Posterior vena cava (tissue), 2 donors: ENCODE data around the gene TCEAL9. TPM values are rescaled to one million over a fixed set of nuclear protein-coding genes. Genes with fewer than 3 reads are reported as not detected.
"Not testable (repeated sequence)": the region's sequence is repeated elsewhere in the genome, so short reads cannot be mapped to it uniquely, and the experiment has no call there.

ENCODE experiments used
- DNase-seq: peaks from one replicate; pipeline ENCODE4 v3.0.0-alpha.2; 2020; ENCODE audit warnings: low spot score
- intact Hi-C, 2 donors: fragments of 100-400 bp; cut with DNase I; formaldehyde crosslinking; loops; one replicate each; pipeline versions ENCODE4 v1.14.1 to v1.14.2; 2022 to 2023
- long read RNA-seq, 2 donors: library from polyadenylated mRNA; unstranded; transcript quantifications; one replicate each; pipeline ENCODE4 v2.0.0, GENCODE V29; 2020 to 2021
- total RNA-seq, 2 donors: library from RNA; stranded (reverse); fragmentation: NEBNext Ultra II Directional; extraction: Animal tissue kit (Norgen Biotek cat#: 25700); gene quantifications; one replicate each; pipeline ENCODE4 v1.2.1, GENCODE V29; 2021
- donor health status: DM: yes; HTN: yes; CAD: no.
- donor health status: DM: yes; HTN: yes; CAD: no.

The TCEAL9 gene, protein sequence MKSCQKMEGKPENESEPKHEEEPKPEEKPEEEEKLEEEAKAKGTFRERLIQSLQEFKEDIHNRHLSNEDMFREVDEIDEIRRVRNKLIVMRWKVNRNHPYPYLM
- 10 to 100 TPM; 45.8 to 54.6 TPM for total RNA-seq
- long read RNA-seq, donor 1, transcript TCEAL9-202 (3 exons, 1,033 nt) = major isoform, 5 of 8 reads
- long read RNA-seq, donor 1, partial matches to known transcripts = 0 of 8 reads
- long read RNA-seq, donor 1, other reads (novel, unspliced or antisense) = 0 of 8 reads
- long read RNA-seq, donor 2, transcript TCEAL9-202 (3 exons, 1,033 nt) = major isoform, 19 of 36 reads
- long read RNA-seq, donor 2, transcript TCEAL9-201 (2 exons, 699 nt) = minor isoform, 14 of 36 reads
- long read RNA-seq, donor 2, partial matches to known transcripts = 0 of 36 reads
- long read RNA-seq, donor 2, other reads (novel, unspliced or antisense) = 1 of 36 reads

GRCh38 chrX:103356130-103356798, at the start of gene TCEAL9:
Gene TCEAL9 (plus strand): TSS chrX:103356506. CDS start chrX:103357685, 1,179 bp downstream.
- intact Hi-C loops = no loop called here
- peak; percentile 85 for DNase-seq

- intact Hi-C loops = no loop called here
- no peak for DNase-seq
Measured at GRCh38 chrX:103309860-103310554, 46.3 kb upstream of the TCEAL9 start.

- peak; percentile 85 for DNase-seq
- intact Hi-C loops = no loop called here
Measured at GRCh38 chrX:103310555-103311398, 45.5 kb upstream of the TCEAL9 start, which contains the start of gene BEX2. Gene BEX2 (minus strand): TSS chrX:103310990. CDS start chrX:103309976, 1,014 bp downstream.

GRCh38 chrX:103311399-103311780, 44.9 kb upstream of the TCEAL9 start:
- DNase-seq = no peak
- intact Hi-C loops = no loop called here

DNA sequence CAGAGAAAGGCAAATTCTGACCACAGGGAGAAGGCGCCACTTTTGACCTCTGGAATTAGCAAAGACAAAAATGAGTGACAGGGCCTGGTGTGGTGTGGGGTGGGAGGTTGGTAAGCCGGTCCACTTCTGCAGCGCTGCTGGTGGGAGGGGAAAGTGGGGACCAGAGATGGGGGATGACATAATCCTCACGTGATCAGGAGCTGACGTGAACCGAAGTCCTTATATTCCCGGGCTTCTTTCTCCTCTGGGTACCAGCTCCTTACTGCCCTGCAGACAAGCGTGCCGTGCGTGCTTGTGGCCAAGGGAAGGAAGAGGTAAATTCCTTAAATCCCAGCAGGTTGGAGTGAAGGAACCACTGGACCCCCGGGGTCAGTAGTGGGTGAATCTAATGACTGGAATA, 26.3 kb upstream of the TCEAL9 start, which contains the start of gene TCEAL7:
TSS of gene TCEAL7 (plus strand) at position 249 of the 400 bp plus-strand sequence. CDS start 1,165 bp downstream, outside the sequence.
- DNase-seq = no peak
- intact Hi-C loops = no loop called here

- intact Hi-C loops = no loop called here
- DNase-seq = no peak
Measured at GRCh38 chrX:103330681-103331288, 25.5 kb upstream of the TCEAL9 start.

- intact Hi-C loops = no loop called here
- DNase-seq = no peak
Measured at GRCh38 chrX:103338663-103339062, 17.6 kb upstream of the TCEAL9 start.

DNA sequence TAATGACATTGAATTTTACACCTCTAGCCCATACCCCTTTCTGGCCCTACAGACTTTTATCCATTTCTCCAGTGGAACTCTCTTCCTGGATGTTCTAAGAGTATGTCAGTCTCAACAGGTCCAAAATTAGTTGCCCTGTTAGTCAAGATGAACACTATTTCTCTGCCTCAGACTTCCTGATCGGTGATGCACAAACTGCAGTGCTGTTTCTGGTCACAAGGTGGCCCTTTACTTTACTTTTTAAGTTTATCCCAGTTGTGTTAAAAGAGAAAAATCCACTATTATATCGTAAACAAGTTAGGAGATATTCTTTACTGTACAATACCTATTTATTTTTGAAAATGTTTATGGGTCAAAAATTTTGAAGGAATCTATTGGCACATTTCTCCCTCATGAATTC, 13.2 kb upstream of the TCEAL9 start:
- intact Hi-C loops = loop anchor here in 1 of 2 donors (10.0 kb wide), 1 partner anchor 122 kb away; no protein-coding TSS in a partner anchor

GRCh38 chrX:103344606-103345005, 11.7 kb upstream of the TCEAL9 start:
- DNase-seq = no peak
- intact Hi-C loops = loop anchor here in 1 of 2 donors (10.0 kb wide), 1 partner anchor 120 kb away; no protein-coding TSS in a partner anchor

More for the DNA sequence above, 13.2 kb upstream of the TCEAL9 start:
- DNase-seq = no peak

DNA sequence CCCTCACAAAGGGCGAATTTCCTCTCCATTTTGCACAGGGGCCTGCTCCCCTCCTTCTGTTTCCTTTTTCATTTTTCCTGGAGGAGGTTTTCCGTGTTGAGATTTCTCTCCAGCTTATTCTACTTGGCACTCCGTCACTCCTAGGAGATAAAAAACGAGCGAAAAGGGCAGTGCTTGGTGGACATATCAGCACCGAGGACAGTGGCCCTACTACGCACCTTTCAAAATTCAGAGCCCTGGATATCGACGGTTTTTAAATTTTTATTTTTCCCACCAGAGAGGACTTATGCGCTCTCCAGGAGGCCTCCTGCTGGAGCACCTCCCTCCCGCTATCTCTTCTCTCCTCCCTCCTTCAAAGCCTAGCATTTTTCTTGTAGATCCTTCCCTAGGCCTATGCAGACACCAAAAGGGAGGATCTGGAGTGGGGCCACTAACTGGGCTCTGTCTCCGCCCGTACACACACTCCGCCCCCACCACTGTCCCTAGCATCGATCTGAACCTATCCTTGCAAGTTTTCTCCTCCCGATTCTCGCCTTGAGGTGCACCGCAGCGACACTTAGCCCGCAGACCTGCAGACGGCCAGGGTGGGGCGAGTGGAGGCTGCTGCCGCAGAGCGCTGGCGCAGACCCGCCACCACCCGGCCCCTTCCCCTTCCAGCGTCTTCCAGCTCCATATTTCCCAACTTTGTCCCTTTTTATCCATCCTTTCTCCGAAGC, 8.5 kb upstream of the TCEAL9 start:
- intact Hi-C loops = loop anchor here in 1 of 2 donors (10.0 kb wide), 1 partner anchor 117 kb away; no protein-coding TSS in a partner anchor
- DNase-seq = no peak

GRCh38 chrX:103356858-103357257, 552 bp downstream of the TCEAL9 start:
- DNase-seq = no peak
- intact Hi-C loops = no loop called here

GRCh38 chrX:103357871-103358270, 1.6 kb downstream of the TCEAL9 start:
- no peak for DNase-seq
- intact Hi-C loops = no loop called here

DNA sequence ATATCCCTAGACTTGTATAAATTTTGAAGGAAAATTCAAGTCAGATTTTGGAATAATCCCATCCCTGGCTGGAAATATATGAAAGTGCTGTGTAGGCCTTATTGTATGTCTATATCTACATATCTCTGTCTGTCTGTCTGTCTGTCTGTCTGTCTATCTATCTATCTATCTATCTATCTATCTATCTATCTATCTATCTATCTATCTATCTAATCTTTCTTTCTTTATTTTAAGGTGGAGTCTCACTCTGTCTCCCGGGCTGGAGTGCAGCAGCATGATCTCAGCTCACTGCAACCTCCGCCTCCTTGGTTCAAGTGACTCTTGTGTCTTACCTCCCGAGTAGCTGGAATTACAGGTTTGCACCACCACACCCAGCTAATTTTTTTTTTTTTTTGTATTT, 3.3 kb downstream of the TCEAL9 start:
- intact Hi-C loops, DNase-seq: not testable (repeated sequence)

- intact Hi-C loops = no loop called here
- no peak for DNase-seq
Measured at GRCh38 chrX:103360092-103360491, 3.8 kb downstream of the TCEAL9 start.

DNA sequence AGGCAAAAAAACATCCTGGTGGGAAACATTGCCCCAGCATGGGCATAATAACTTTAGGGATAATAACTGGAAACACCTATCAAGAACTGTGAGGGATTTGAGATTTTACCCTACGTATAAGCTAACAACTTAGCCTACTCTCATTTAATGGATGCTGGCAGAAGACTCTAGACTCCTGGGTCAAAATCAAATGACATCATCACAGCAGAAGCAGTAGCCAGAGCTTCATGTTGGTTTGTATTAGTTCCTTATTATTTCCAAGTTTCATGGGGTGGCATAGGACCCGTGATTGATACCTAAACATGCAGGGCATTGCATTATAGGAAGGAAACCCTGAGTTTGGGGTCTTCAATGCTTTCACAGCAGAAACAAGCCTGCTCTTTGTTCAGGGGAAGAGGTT, 4.6 kb downstream of the TCEAL9 start:
- DNase-seq = no peak
- intact Hi-C loops = no loop called here

DNA sequence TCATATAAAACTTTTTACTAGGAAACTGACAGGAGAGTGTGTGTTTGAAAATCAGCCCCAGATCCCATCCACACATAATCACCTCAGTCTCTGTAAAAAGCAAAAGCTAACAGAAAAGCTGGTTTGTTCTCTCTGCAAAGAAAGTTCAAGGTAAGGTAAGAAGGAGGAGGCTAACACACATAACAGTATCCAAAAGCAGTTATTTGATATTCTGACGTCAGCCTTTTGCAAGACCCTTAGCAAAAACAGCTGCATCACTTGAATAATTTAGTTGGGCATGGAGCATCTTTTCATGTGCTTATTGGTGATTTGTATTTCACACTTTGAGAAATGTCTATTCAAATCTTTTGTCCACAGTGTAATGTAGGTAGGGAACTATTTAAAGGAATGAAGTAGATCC, 5.5 kb downstream of the TCEAL9 start:
- no peak for DNase-seq
- intact Hi-C loops = no loop called here

GRCh38 chrX:103362474-103362873, 6.2 kb downstream of the TCEAL9 start:
- DNase-seq = no peak
- intact Hi-C loops = no loop called here

DNA sequence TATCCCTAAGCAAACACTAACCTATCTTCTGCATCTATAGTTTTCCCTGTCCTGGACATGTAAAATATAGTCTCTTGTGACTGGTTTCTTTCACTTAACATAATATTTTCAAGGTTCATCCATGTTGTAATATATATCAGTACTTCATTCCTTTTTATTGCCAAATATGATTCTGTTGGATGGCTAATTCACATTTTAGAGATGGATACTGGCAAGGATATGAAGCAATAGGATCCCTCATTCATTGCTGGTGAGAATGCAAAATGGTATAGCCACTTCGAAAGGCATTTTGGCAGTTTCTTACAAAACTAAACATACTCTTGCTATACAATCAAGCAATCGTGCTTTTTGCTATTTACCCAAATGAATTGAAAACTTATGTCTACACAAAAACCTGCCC, 6.7 kb downstream of the TCEAL9 start:
- DNase-seq = no peak
- intact Hi-C loops = no loop called here
